Osteoblast (primary cell): Measurements from ENCODE around the gene RNF13. TPM values are rescaled to one million over a fixed set of nuclear protein-coding genes. Genes with fewer than 3 reads are reported as not detected.
A peak's percentile ranks its signal among the peaks of the same experiment; 100 is the strongest.

Experiments used
- DNase-seq: peaks from one replicate; pipeline ENCODE4 v3.0.0; 2011; ENCODE audit warnings: low spot score, mixed read lengths; ENCODE audit not compliant: insufficient read length; ENCODE audit errors: missing footprints
- H2AFZ ChIP-seq: 2 replicates; pipeline ENCODE4 v1.6.0; 2011; ENCODE audit warnings: mild to moderate bottlenecking, low read length
- H3K27ac ChIP-seq: 2 replicates; pipeline ENCODE4 v1.5.1; 2011; ENCODE audit warnings: mild to moderate bottlenecking, low read depth, low read length, moderate library complexity
- H3K27me3 ChIP-seq: 2 replicates; pipeline ENCODE4 v1.6.0; 2012; ENCODE audit warnings: mild to moderate bottlenecking, control low read depth, inconsistent platforms, low read length, moderate library complexity; ENCODE audit not compliant: insufficient read depth
- H3K36me3 ChIP-seq: 2 replicates; pipeline ENCODE4 v1.5.1; 2011; ENCODE audit warnings: mild to moderate bottlenecking, low read length, control low read depth, moderate library complexity; ENCODE audit not compliant: insufficient read depth
- H3K4me1 ChIP-seq: 2 replicates; pipeline ENCODE4 v1.5.1; 2011; ENCODE audit warnings: mild to moderate bottlenecking, low read length, control low read depth, moderate library complexity; ENCODE audit not compliant: insufficient read depth
- H3K4me2 ChIP-seq: 2 replicates; pipeline ENCODE4 v1.6.0; 2011; ENCODE audit warnings: mild to moderate bottlenecking, low read length; ENCODE audit not compliant: insufficient read depth
- H3K4me3 ChIP-seq: fragments of 200-600 bp; sonication (generic); 3 replicates; pipeline ENCODE4 v1.5.1; 2012; ENCODE audit warnings: mild to moderate bottlenecking, low read length, inconsistent platforms; ENCODE audit not compliant: insufficient read depth
- H3K79me2 ChIP-seq: 2 replicates; pipeline ENCODE4 v1.6.0; 2012; ENCODE audit warnings: mild to moderate bottlenecking, low read length, control low read depth, inconsistent platforms; ENCODE audit not compliant: insufficient read depth
- H3K9me3 ChIP-seq: 2 replicates; pipeline ENCODE4 v1.5.1; 2011; ENCODE audit warnings: low read depth, low read length, control low read depth
- H4K20me1 ChIP-seq: 2 replicates; pipeline ENCODE4 v1.6.0; 2012; ENCODE audit warnings: mild to moderate bottlenecking, low read length, control low read depth; ENCODE audit not compliant: insufficient read depth
- total RNA-seq: library from RNA; depleted of rRNA; stranded (reverse); fragments of >200 nt; gene quantifications from 2 replicates; pipeline ENCODE4 v1.2.3, GENCODE V29; 2012
- TF ChIP-seq, protein P1 (sequence below): IDR thresholded peaks from 2 replicates; pipeline ENCODE4 v1.5.1; 2011; ENCODE audit warnings: mild to moderate bottlenecking, low read depth, low read length, moderate library complexity; ENCODE audit errors: extremely low read depth

Gene RNF13
- total RNA-seq, 1 donor: 86.1 TPM

DNA sequence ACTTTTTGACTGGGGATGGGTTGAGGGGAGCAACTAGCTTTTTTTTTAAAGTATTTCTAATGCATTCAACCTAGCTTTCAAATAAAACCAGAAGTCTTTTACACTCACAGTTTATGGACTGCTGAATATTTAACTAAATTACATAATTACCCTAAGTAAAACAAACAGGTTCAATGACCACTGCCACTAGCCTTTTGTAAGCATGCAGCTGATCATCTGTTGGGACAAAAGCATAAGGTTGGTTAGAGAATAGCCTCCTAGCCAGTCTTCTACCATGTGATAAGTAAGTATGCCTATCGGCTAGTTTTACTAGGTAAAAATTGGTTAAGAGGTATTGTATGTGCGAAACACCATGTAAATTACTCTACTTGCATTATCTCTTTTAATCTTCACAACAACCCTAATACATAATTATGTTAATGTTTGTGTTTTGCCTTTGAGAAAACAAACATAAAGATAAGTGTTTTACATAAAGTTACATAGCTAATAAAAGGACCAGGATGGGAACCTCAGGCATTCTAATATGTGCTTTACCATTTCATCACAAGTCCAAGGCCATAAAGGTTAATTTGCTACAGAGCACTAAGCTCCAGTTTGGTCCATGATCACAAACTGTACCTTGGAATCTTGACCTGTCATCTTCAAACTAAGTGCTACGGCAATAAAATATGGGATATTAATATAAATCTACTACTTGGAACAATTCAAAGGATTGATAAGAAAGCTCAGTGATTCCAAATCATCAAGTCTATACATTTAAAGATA, 144.5 kb downstream of the RNF13 start:
- Histone ChIP-seq H3K79me2 (peaks cover 51% of the 10 kb centered on the region), H3K4me2 (no peak overlapping the region), H3K27me3 (no peaks in the 10 kb centered on the region), H2AFZ (no peak overlapping the region), H3K4me3 (no peak overlapping the region), H3K36me3 (peaks cover 10% of the 10 kb centered on the region), H4K20me1 (no peaks in the 10 kb centered on the region), H3K9me3 (no peaks in the 10 kb centered on the region), H3K4me1 (peaks cover 23% of the 10 kb centered on the region), H3K27ac (no peak overlapping the region)
- DNase-seq: no peak
- TF ChIP-seq, protein P1, sequence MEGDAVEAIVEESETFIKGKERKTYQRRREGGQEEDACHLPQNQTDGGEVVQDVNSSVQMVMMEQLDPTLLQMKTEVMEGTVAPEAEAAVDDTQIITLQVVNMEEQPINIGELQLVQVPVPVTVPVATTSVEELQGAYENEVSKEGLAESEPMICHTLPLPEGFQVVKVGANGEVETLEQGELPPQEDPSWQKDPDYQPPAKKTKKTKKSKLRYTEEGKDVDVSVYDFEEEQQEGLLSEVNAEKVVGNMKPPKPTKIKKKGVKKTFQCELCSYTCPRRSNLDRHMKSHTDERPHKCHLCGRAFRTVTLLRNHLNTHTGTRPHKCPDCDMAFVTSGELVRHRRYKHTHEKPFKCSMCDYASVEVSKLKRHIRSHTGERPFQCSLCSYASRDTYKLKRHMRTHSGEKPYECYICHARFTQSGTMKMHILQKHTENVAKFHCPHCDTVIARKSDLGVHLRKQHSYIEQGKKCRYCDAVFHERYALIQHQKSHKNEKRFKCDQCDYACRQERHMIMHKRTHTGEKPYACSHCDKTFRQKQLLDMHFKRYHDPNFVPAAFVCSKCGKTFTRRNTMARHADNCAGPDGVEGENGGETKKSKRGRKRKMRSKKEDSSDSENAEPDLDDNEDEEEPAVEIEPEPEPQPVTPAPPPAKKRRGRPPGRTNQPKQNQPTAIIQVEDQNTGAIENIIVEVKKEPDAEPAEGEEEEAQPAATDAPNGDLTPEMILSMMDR: no peak

DNA sequence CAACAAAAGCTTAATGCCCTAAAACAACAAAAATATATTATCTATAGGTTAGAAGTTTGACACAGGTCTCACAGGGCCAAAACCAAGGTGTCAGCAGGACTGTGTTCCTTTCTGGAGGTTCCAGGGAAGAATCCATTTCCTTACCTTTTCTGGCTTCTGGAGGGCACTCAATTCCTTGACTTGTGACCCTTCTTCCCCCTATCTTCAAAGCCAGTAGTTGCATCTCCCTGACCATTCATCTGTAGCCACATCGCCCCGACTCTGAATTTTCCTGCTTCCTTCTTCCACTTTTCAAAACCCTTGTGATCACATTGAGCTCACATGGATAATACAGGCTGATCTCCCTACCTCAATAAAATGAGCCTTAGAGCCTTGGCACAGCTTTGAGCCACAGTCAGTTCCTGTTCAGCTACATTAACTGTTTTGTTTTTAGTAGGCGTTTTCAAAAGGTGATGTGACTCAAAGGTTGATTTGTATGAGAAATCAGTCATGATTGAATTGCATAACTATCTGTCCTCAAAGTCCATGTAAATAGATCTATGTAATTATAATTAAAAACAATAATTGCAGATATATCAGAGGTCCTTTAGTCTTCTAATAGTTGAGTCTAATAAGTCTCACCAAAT, 145.3 kb downstream of the RNF13 start:
- TF ChIP-seq, protein P1: no peak
- H3K4me1 ChIP-seq: peaks cover 23% of the 10 kb centered on the region
- H3K79me2 ChIP-seq: peaks cover 54% of the 10 kb centered on the region
- H3K4me2 ChIP-seq: no peak overlapping the region
- H3K4me3 ChIP-seq: no peak overlapping the region
- no peaks in the 10 kb centered on the region for H3K27me3 ChIP-seq
- H2AFZ ChIP-seq: no peak overlapping the region
- peaks cover 1% of the 10 kb centered on the region for H4K20me1 ChIP-seq
- no peaks in the 10 kb centered on the region for H3K9me3 ChIP-seq
- no peak for DNase-seq
- H3K27ac ChIP-seq: no peak overlapping the region
- peaks cover 10% of the 10 kb centered on the region for H3K36me3 ChIP-seq

DNA sequence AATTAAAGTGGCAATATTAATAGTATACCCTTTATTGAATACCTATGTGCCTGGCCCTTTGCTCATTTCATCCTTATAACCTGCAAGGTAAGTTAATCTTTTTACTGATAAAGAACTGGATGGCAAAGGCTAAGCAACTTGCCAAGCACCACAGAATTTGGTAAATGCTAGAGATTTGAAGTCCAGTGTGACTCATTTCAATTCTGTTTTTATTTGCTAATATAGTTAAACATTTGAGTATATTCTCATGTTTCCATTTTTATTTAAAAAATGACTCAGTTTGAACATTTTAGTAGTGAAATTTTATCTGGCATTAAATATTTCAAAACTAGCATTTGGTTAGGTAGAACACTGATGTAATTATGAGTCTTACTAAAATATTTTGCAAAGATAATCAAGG, 146.4 kb downstream of the RNF13 start:
- TF ChIP-seq, protein P1: no peak
- DNase-seq: peak; percentile 34
- H3K27me3 ChIP-seq: no peaks in the 10 kb centered on the region
- H3K36me3 ChIP-seq: peaks cover 10% of the 10 kb centered on the region
- no peak overlapping the region for H2AFZ ChIP-seq
- no peak overlapping the region for H3K4me3 ChIP-seq
- H4K20me1 ChIP-seq: peaks cover 9% of the 10 kb centered on the region
- H3K27ac ChIP-seq: peak overlapping the region; percentile 20
- no peaks in the 10 kb centered on the region for H3K9me3 ChIP-seq
- no peak overlapping the region for H3K4me2 ChIP-seq
- peaks cover 30% of the 10 kb centered on the region for H3K4me1 ChIP-seq
- H3K79me2 ChIP-seq: peaks cover 61% of the 10 kb centered on the region

DNA sequence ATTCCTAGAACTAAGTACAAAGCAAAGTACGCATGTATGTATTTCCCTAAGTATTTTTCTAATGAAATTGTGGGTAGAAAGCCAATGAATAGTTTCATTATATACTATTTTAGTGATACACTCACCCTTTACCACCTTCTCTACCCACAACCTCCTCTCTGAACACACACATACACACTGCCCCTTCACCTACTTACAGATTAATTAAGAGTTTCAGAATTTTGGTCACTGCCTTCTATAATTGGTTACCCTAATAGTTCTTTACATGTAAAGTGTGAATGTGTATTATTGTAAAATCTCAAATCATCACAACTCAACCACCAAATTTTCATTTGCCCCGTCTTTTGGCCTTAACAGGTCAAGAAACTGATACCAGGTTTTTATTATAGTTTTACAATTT, 150.5 kb downstream of the RNF13 start:
- TF ChIP-seq, protein P1: no peak
- Histone ChIP-seq H3K9me3 (no peaks in the 10 kb centered on the region), H2AFZ (no peak overlapping the region), H3K4me2 (no peak overlapping the region), H3K4me3 (no peak overlapping the region), H3K4me1 (peaks cover 62% of the 10 kb centered on the region), H3K79me2 (peaks cover 76% of the 10 kb centered on the region), H3K36me3 (peaks cover 18% of the 10 kb centered on the region), H4K20me1 (peaks cover 45% of the 10 kb centered on the region), H3K27me3 (no peaks in the 10 kb centered on the region), H3K27ac (no peak overlapping the region)
- no peak for DNase-seq
